ENCODE measurements around the gene MANBA.

DNA sequence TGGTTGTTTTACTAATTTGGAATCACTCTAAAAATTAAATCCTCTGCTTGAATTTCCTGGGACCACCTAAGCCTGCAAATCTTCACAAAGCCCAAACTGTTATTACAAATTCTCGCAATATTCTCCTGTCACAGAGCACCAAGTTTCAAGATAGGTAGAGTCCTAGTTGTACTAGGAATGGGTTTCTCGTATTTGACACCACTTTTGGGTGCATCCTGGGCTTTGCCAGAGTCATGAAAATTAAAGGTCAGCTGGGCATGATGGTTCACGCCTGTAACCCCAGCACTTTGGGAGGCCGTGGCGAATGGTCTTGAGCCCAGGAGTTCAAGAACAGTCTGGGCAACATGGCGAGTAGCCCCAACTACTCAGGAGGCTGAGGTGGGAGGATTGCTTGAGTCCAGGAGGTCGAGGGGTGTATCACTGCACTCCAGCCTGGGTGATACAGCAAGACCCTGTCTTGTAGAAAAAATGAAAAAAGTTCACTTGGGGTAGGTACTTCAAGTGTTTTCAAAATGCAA is 30.6 kb upstream of the MANBA start:
- TF ChIP-seq POLR2A (IDR thresholded peaks at IDR 0.05): no peak
- no peak for TF ChIP-seq CTCF (IDR thresholded peaks at IDR 0.05)

All from ovary (tissue), 3 donors.